CD4-positive, alpha-beta memory T cell (primary cell): Measurements from ENCODE around the gene CD248. TPM values are rescaled to one million over a fixed set of nuclear protein-coding genes. Genes with fewer than 3 reads are reported as not detected.
"Not testable (repeated sequence)": the region's sequence is repeated elsewhere in the genome, so short reads cannot be mapped to it uniquely, and the experiment has no call there.

Experiments
- CTCF ChIA-PET: fragments of 350-600 bp; sonication (Branson Sonifier 250); formaldehyde crosslinking; loops from one replicate; lab custom pipeline; 2021; ENCODE audit warnings: inconsistent platforms; ENCODE audit not compliant: partially characterized antibody; lab: Charles Lee
- POLR2A ChIA-PET: fragments of 350-600 bp; sonication (Branson Sonifier 250); formaldehyde crosslinking; loops from one replicate; lab custom pipeline; 2021; ENCODE audit not compliant: partially characterized antibody; lab: Charles Lee
- DNase-seq, 5 donors: peaks; one replicate each; pipeline versions ENCODE4 v3.0.0 to v3.0.0-alpha.2; 2020 to 2022; ENCODE audit warnings: mixed read lengths in 1 of 5
- H3K27ac ChIP-seq: one replicate; pipeline ENCODE4 v1.7.0; 2013; ENCODE audit warnings: low read depth, low read length
- H3K27me3 ChIP-seq: 2 replicates; pipeline ENCODE4 v1.7.0; 2013; ENCODE audit warnings: mild to moderate bottlenecking, low read length, moderate library complexity; ENCODE audit not compliant: insufficient read depth
- H3K36me3 ChIP-seq: 2 replicates; pipeline ENCODE4 v1.7.0; 2013; ENCODE audit warnings: mild to moderate bottlenecking, low read length, moderate library complexity; ENCODE audit not compliant: insufficient read depth
- H3K4me1 ChIP-seq: 2 replicates; pipeline ENCODE4 v1.7.0; 2013; ENCODE audit warnings: mild to moderate bottlenecking, low read length, moderate library complexity; ENCODE audit not compliant: insufficient read depth
- H3K4me3 ChIP-seq, 2 donors: one replicate each; pipeline ENCODE4 v1.7.0; 2013; ENCODE audit warnings: low read length in 2 of 2, mild to moderate bottlenecking in 1 of 2
- H3K9me3 ChIP-seq, 2 donors: one replicate each; pipeline ENCODE4 v1.7.0; 2013; ENCODE audit warnings: low read length in 2 of 2, control low read depth in 1 of 2; ENCODE audit not compliant: control insufficient read depth in 1 of 2
- H3K27ac Mint-ChIP-seq, 7 donors: one replicate each; pipeline ENCODE4 v1.8.0; 2020 to 2021; ENCODE audit warnings: mixed read lengths in 7 of 7, mild to moderate bottlenecking in 6 of 7, inconsistent platforms in 3 of 7, moderate library complexity in 3 of 7
- H3K27me3 Mint-ChIP-seq, 2 donors: one replicate each; pipeline ENCODE4 v1.8.0; 2020 to 2021; ENCODE audit warnings: mixed read lengths in 2 of 2
- H3K36me3 Mint-ChIP-seq, 2 donors: one replicate each; pipeline ENCODE4 v1.8.0; 2020 to 2021; ENCODE audit warnings: mixed read lengths in 2 of 2, inconsistent platforms in 1 of 2, mild to moderate bottlenecking in 1 of 2
- H3K4me1 Mint-ChIP-seq, 4 donors: one replicate each; pipeline ENCODE4 v1.8.0; 2020 to 2021; ENCODE audit warnings: mixed read lengths in 4 of 4, mild to moderate bottlenecking in 1 of 4
- H3K4me3 Mint-ChIP-seq, 8 donors: one replicate each; pipeline ENCODE4 v1.8.0; 2020 to 2021; ENCODE audit warnings: mixed read lengths in 8 of 8, mild to moderate bottlenecking in 7 of 8, moderate library complexity in 6 of 8, inconsistent platforms in 3 of 8
- H3K9me3 Mint-ChIP-seq, 8 donors: one replicate each; pipeline ENCODE4 v1.8.0; 2020 to 2021; ENCODE audit warnings: mixed read lengths in 8 of 8, mild to moderate bottlenecking in 5 of 8, inconsistent platforms in 3 of 8, moderate library complexity in 1 of 8
- intact Hi-C: fragments of 100-400 bp; cut with micrococcal nuclease; formaldehyde crosslinking; loops from one replicate; pipeline ENCODE4 v1.15.1; 2023
- polyA plus RNA-seq, 2 donors: library from polyadenylated mRNA; unstranded; fragments of 300-500 nt; fragmentation: Illumina TruSeq; gene quantifications; one replicate each; pipeline ENCODE4 v1.2.3, GENCODE V29; 2021
- total RNA-seq, 2 experiments: library from RNA; stranded (reverse); gene quantifications; one replicate each; pipeline ENCODE4 v1.2.3, GENCODE V29; 2021

CD248 gene
- total and polyA plus RNA-seq, 4 experiments from 2014 or later = 0.12 to 0.18 TPM; not detected in 2

DNA sequence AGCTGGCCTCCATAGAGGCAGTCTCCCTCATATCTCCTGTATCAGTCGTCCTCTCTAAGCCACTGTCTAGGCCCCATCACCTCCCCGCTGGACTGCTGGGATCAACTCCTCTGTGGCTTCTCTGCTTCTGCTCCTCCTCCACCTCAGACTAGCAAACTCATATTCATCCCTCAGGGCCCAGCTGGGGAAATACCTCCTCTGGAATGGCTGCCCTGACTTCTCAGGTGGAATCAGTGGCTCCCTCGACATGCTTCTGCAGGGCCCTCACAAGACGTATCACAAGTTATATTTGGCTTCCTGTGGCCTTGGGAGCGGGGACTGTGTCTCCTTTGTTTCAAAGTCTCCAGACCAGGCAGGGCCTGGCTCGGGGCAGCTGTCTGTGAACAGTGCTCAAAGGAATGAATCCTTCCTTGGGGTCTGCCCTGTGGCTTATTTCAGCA, 44.7 kb upstream of the CD248 start:
- Mint-ChIP-seq H3K27ac (peak overlapping the region in 1 of 7 donors; percentile 36), H3K36me3 (no peaks in the 10 kb centered on the region), H3K9me3 (no peaks in the 10 kb centered on the region), H3K4me1 (peaks cover 0 to 2% (median 0%) of the 10 kb centered on the region in 4 donors), H3K4me3 (no peak overlapping the region), H3K27me3 (no peaks in the 10 kb centered on the region)
- no peak overlapping the region for H3K4me3 ChIP-seq
- intact Hi-C loops = no loop called here
- no peaks in the 10 kb centered on the region for H3K4me1 ChIP-seq
- POLR2A ChIA-PET = no interaction called here
- no peaks in the 10 kb centered on the region for H3K36me3 ChIP-seq
- H3K27me3 ChIP-seq = no peaks in the 10 kb centered on the region
- H3K9me3 ChIP-seq = no peaks in the 10 kb centered on the region
- CTCF ChIA-PET = interaction anchor here (0.7 to 8.9 kb wide), 2 partner anchors 22 to 25 kb away, joined by 3 to 87 read pairs; no protein-coding TSS in a partner anchor
- H3K27ac ChIP-seq = no peak overlapping the region
- no peak for DNase-seq

DNA sequence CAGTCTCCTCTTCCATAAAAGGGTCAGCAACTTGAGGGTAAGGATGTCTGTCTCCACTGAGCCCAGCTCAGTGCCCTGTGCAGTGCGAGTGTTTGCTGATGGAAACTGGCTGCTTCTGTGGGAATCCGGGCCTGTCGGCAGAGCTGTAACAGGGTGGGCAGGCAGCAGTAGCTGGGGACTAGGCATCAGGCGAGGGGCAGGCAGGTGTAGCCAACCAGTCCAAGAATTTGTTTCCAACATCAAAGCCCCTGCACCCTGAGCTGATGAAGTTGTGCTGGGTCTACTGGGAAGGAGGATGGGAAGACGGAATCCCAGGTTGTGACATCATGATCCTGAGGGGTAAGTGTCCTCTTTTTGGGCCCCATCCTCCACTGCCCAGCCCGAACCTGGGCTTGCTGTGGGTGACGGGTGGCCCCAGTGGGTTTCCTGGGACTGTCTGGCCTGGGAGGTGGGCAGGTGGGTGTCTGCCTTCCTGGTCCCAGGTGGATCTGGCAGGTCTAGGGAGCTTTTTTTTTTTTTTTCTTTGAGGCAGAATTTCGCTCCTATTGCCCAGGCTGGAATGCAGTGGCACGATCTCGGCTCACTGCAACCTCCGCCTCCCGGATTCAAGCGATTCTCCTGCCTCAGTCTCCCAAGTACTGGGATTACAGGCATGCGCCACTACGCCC, 43.7 kb upstream of the CD248 start:
- DNase-seq = no peak
- H3K9me3 Mint-ChIP-seq = no peaks in the 10 kb centered on the region
- Histone ChIP-seq H3K4me3 (no peak overlapping the region), H3K36me3 (no peaks in the 10 kb centered on the region), H3K27me3 (no peaks in the 10 kb centered on the region), H3K27ac (no peak overlapping the region), H3K9me3 (no peaks in the 10 kb centered on the region), H3K4me1 (no peaks in the 10 kb centered on the region)
- peak overlapping the region in 1 of 7 donors; percentile 35 for H3K27ac Mint-ChIP-seq
- peaks cover 0 to 2% (median 0%) of the 10 kb centered on the region in 4 donors for H3K4me1 Mint-ChIP-seq
- intact Hi-C loops = no loop called here
- no peaks in the 10 kb centered on the region for H3K27me3 Mint-ChIP-seq
- H3K4me3 Mint-ChIP-seq = no peak overlapping the region
- CTCF ChIA-PET = interaction anchor here (8.9 kb wide), 1 partner anchor 26 kb away, joined by 87 read pairs; no protein-coding TSS in a partner anchor
- H3K36me3 Mint-ChIP-seq = no peaks in the 10 kb centered on the region
- POLR2A ChIA-PET = interaction anchor here (0.7 kb wide), 1 partner anchor 13 kb away, joined by 4 read pairs; the partner anchor contains the start of gene B4GAT1

DNA sequence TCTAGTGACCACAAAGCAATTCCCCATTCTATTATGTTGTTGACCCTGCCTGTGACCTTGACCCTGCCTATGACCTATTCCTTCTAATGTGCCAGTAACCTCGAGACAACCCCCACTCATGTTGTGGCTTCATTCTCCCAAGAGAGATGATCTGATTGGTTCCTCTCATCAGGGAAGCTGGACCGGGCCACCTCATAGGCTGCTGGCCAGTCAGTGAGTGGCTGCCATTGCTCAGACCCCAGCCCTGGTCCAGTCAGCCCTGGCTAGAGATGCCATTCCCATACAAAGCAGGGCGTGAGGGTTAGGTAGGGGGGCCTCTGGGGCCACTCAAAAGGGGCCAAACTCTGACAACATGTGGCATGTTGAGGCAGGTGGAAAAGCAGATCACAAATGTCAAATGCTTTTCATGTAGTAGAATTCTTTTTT, 42.8 kb upstream of the CD248 start:
- no peak for DNase-seq
- CTCF ChIA-PET = interaction anchor here (8.9 kb wide), 1 partner anchor 27 kb away, joined by 87 read pairs; no protein-coding TSS in a partner anchor
- no peak overlapping the region for H3K27ac Mint-ChIP-seq
- H3K27ac ChIP-seq = no peak overlapping the region
- H3K27me3 Mint-ChIP-seq = no peaks in the 10 kb centered on the region
- H3K36me3 Mint-ChIP-seq = no peaks in the 10 kb centered on the region
- H3K9me3 ChIP-seq = no peaks in the 10 kb centered on the region
- POLR2A ChIA-PET = interaction anchor here (1.5 kb wide), 1 partner anchor 12 kb away, joined by 3 read pairs; no protein-coding TSS in a partner anchor
- H3K4me3 ChIP-seq = no peak overlapping the region
- peaks cover 0 to 2% (median 0%) of the 10 kb centered on the region in 4 donors for H3K4me1 Mint-ChIP-seq
- no peaks in the 10 kb centered on the region for H3K36me3 ChIP-seq
- H3K9me3 Mint-ChIP-seq = no peaks in the 10 kb centered on the region
- intact Hi-C loops = no loop called here
- H3K4me1 ChIP-seq = no peaks in the 10 kb centered on the region
- H3K4me3 Mint-ChIP-seq = no peak overlapping the region
- no peaks in the 10 kb centered on the region for H3K27me3 ChIP-seq

- ChIA-PET POLR2A (interaction anchor here (0.7 to 0.8 kb wide), 2 partner anchors 39 to 235 kb away, joined by 3 read pairs; no protein-coding TSS in a partner anchor), CTCF (interaction anchor here (1.1 to 1.2 kb wide), 2 partner anchors 22 to 35 kb away, joined by 3 to 4 read pairs; no protein-coding TSS in a partner anchor)
- H3K36me3 Mint-ChIP-seq = peaks cover 5 to 11% of the 10 kb centered on the region in 2 donors
- H3K9me3 ChIP-seq, intact Hi-C loops, H3K9me3 Mint-ChIP-seq, H3K36me3 ChIP-seq, H3K27ac ChIP-seq, H3K4me3 Mint-ChIP-seq, H3K27me3 Mint-ChIP-seq, H3K27me3 ChIP-seq, H3K4me3 ChIP-seq, DNase-seq: not testable (repeated sequence)
- peaks cover 12 to 27% (median 14%) of the 10 kb centered on the region in 4 donors for H3K4me1 Mint-ChIP-seq
- peak overlapping the region in 1 of 7 donors; percentile 99 for H3K27ac Mint-ChIP-seq
- H3K4me1 ChIP-seq = peaks cover 22% of the 10 kb centered on the region
Measured at GRCh38 chr11:66350560-66351235, 33.9 kb upstream of the CD248 start.

- Mint-ChIP-seq H3K9me3 (peaks cover 0 to 9% (median 0%) of the 10 kb centered on the region in 8 donors), H3K27me3 (peaks cover 1 to 4% of the 10 kb centered on the region in 2 donors), H3K4me3 (peak overlapping the region; percentile 16 to 99 (median 74)), H3K27ac (peak overlapping the region in 5 of 7 donors; percentile 50 to 99 (median 99)), H3K36me3 (peaks cover 5 to 19% of the 10 kb centered on the region in 2 donors), H3K4me1 (peaks cover 17 to 44% (median 26%) of the 10 kb centered on the region in 4 donors)
- Histone ChIP-seq H3K9me3 (no peaks in the 10 kb centered on the region), H3K36me3 (no peaks in the 10 kb centered on the region), H3K4me1 (peaks cover 34% of the 10 kb centered on the region), H3K4me3 (no peak overlapping the region), H3K27ac (no peak overlapping the region), H3K27me3 (no peaks in the 10 kb centered on the region)
- intact Hi-C loops = loop anchor here (5.0 kb wide), 1 partner anchor 38 kb away; no protein-coding TSS in a partner anchor
- ChIA-PET CTCF (interaction anchor here (0.7 kb wide), 1 partner anchor 8 kb away, joined by 3 read pairs; no protein-coding TSS in a partner anchor), POLR2A (interaction anchor here (2.1 kb wide), 1 partner anchor 268 kb away, joined by 5 read pairs; no protein-coding TSS in a partner anchor)
- no peak for DNase-seq
Measured at GRCh38 chr11:66349084-66349386, 32.2 kb upstream of the CD248 start.

- peaks cover 45% of the 10 kb centered on the region for H3K4me1 ChIP-seq
- no peaks in the 10 kb centered on the region for H3K36me3 ChIP-seq
- H3K4me3 ChIP-seq = peak within 1 kb of the TSS; percentile 61 to 82
- peak within 1 kb of the TSS; percentile 79 for H3K27ac ChIP-seq
- Mint-ChIP-seq H3K4me3 (peak within 1 kb of the TSS; percentile 92 to 99 (median 95)), H3K9me3 (peaks cover 0 to 9% (median 0%) of the 10 kb centered on the region in 8 donors), H3K27ac (peak within 1 kb of the TSS; percentile 95 to 99 (median 98)), H3K36me3 (peaks cover 8 to 24% of the 10 kb centered on the region in 2 donors), H3K4me1 (peaks cover 31 to 58% (median 39%) of the 10 kb centered on the region in 4 donors), H3K27me3 (peaks cover 1 to 4% of the 10 kb centered on the region in 2 donors)
- H3K9me3 ChIP-seq = no peaks in the 10 kb centered on the region
- intact Hi-C loops = loop anchor here (1.0 to 5.0 kb wide), 2 partner anchors 24 to 40 kb away; partner anchors contain the start of gene SLC29A2
- no peaks in the 10 kb centered on the region for H3K27me3 ChIP-seq
- CTCF ChIA-PET = interaction anchor here (1.0 to 5.5 kb wide), 4 partner anchors 23 to 91 kb away, joined by 3 to 47 read pairs (median 3); partner anchors contain the start of genes MRPL11 and SLC29A2
- peak; percentile 82 to 90 (median 84) for DNase-seq
- POLR2A ChIA-PET = interaction anchor here (0.6 to 3.3 kb wide), 9 partner anchors 10 to 270 kb away, joined by 3 to 31 read pairs (median 5); partner anchors contain the start of genes MRPL11, SLC29A2 and YIF1A
Measured at GRCh38 chr11:66347425-66348276, 30.8 kb upstream of the CD248 start, which contains the start of gene B4GAT1. Gene B4GAT1, minus strand, starts transcription at chr11:66347629. Its CDS starts 84 bp downstream, at chr11:66347545.
